NCI-H1092 treated with DMSO at 0.1 percent for 48 hours (cell line): Measurements from ENCODE around the gene GOLGA8F.
"Not testable (repeated sequence)": the region's sequence is repeated elsewhere in the genome, so short reads cannot be mapped to it uniquely, and the experiment has no call there.

Experiments
- DNase-seq: peaks from one replicate; lab custom pipeline; 2025; lab: John Stamatoyannopoulos, UW

GOLGA8F gene

GRCh38 chr15:28378364-28378763, at the start of gene GOLGA8F:
GOLGA8F (plus strand) TSS chr15:28378664; CDS start chr15:28378762, 98 bp downstream.
- DNase-seq, result not testable (repeated sequence)

DNA sequence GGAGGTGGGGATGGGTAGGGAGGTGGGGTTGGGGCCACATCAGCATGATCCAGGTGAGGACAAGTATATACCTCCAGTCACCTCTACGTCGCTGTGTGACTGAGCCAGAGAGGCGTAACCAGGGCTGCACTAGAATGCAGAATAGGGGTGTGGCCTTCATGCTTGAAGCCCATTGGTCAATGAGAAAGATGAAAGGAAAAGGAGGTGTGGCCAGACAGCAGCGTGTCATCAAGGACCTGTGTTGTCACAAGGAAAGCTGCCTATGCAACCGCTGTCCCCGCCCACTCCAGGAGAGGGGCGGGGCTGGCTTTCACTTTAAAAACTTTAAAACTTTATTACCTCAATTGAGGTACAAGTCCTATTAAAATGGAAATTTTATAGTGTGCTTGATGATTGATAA, 20.5 kb upstream of the GOLGA8F start, which contains the start of gene GOLGA6L24:
GOLGA6L24 (minus strand) TSS at position 101 of the 400 bp plus-strand sequence; CDS start at position 40, 61 bp downstream.
- DNase-seq, result not testable (repeated sequence)

- not testable (repeated sequence) for DNase-seq
Measured at GRCh38 chr15:28365502-28365901, 13.0 kb upstream of the GOLGA8F start.

- not testable (repeated sequence) for DNase-seq
Measured at GRCh38 chr15:28380053-28380452, 1.6 kb downstream of the GOLGA8F start.

DNA sequence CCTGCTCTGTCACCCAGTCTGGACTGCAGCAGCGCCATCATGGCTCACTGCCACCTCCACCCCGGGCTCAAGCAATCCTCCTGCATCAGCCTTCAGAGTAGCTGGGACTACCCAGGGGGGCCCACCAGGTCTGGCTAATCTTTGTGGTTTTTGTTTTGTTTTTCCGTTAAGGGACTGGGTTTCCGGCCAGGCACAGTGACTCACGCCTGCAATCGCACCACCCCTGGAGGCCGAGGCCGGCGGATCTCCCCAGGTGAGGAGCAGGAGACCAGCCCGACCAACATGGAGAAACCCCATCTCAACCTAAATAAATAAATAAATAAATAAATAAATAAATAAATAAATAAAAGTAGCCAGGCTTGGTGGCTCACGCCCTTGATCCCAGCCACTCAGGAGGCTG, 17.6 kb downstream of the GOLGA8F start:
- DNase-seq, result not testable (repeated sequence)

DNA sequence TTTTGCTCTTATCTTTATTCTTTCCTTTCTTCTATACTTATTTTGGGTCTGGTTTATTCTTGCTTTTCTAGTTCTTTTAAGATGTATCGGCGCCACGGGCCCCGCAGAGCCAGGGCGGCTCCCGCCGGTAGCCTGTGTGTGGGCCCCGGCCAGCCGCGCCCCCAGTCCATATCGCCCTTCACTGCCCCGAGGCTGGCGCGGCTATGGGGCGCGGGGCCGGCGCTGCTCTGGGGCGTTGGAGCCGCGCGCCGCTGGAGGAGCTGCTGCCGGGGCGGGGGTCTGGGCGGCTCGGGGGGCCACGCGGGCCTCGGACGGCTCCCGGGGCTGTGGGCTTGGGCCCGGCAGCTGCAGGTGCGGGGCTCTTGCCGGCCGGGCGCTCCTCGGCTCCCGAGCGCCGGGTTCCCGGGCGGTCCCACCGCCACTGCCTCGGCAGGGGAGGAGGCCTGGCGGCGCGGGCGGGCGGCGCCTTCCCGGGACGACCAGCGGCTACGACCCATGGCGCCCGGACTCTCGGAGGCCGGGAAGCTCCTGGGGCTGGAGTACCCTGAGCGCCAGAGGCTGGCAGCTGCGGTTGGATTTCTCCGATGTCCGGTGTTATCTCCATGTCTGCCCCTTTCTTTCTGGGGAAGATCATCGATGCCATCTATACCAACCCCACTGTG, 24.4 kb downstream of the GOLGA8F start:
- DNase-seq, result not testable (repeated sequence)

DNA sequence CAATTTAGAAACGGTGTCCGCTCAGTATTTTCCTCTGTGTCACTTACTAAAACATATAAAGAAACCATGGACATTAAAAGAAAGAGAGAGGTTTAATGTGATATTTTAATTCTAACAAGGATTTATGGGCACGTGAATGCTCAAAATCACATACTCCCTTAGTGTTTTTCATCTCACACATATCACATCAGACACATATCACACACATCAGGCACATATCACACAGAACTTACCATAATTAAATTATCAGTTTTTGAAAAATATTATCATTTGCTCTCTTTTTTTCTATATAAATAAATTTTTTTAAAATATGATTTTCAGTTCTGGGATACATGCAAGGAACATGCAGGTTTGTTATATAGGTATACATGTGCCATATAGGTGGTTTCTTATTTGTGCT, 42.0 kb downstream of the GOLGA8F start:
- DNase-seq, result not testable (repeated sequence)

DNA sequence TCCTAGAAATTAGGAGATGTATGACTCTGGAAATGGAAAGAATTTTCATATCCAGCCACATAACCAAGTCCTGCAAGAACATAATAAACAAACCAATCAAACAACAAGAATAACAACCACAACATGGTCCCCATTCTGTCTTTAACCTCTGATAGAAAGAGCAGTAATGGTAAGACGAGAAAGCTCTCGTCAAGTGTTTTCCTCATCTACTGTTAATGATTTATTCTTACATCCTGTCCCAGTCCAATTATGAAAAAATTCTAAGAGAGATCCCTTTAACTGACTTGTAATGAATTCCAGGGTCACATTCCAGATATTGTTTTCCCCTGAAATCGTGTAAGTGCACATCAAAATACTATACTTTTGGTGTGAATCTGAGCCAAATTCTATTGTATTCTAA, 57.1 kb downstream of the GOLGA8F start:
- DNase-seq, result not testable (repeated sequence)
